ENCODE data around the gene FNBP1L.

The FNBP1L gene

DNA sequence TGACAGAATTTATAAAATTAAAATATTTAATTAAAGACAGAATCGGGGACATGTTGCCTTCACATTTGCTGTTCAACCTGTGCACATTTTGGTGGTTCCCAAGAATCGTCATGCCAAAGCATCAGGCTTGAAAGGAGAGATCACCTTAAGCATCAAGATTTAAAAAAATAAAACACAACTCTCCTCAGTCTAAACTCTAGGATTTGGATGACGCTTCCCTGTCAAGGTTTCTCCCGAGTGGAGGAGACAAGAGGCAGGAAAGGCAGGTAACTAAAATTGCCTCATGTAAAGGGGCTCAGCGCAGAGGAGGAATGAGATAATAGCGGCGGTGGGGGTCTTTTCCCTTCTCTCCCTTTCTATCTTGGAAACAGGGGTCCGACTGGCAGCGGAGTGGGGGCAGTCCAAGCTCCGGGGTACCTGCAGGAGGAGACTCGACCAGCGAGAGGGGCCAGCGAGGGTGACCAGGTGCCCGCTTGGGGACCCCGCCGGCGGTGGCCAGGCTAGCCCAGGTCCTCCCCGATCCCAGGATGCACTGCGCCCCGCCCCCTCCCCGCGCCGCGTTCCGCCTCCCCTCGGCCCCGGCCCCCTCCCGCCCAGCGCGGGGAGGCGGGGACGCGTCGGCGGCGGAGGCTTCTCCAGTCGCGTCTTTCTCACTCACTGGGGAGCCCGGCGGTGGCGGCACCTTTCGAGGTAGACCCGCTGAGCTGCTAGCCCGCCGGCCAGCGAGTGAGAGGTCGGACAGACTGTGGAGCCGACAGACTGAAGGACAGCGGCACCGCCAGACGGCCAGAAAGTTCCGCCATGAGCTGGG lies at the start of gene FNBP1L:
TSS of gene FNBP1L (plus strand) at position 638 of the 811 bp plus-strand sequence. CDS start at position 802, 164 bp downstream.
- DNase-seq = peak; percentile 51

DNA sequence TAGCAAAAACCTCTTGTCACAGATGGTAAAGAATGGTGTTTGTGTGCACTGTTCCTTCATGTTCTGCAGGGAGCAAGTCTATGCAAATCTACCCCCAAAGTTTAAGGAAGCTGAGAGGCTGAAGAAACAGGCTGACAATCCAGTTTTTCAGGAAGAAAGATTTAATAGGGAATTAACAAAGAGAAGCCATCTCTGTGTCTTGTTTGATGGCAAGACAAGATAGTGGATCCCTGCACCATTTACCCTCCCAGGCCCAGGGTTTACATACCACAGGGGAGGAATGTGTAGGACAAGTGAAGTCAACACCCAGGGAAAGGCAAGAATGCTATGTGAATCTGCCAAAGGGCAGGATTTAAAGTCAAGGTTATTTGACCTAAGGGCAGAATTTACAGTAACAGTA lies 48.1 kb upstream of the FNBP1L start:
- no peak for DNase-seq

DNA sequence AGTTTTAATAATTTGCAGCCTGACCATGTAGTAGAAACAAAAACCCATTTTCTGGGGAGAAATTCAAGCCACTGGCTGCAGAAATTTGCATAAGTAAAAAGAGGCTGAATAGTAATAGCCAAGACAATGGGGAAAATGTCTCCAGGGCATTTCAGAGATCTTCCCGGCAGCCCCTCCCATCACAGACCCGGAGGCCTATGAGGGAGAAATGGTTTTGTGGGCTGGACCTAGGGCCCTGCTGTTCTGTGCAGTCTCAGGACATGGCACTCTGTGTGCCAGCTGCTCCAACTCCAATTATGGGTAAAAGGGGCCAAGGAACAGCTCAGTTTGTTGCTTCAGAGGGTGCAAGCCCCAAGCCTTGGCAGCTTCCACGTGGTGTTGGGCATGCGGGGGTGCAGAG lies 39.7 kb upstream of the FNBP1L start:
- no peak for DNase-seq

DNA sequence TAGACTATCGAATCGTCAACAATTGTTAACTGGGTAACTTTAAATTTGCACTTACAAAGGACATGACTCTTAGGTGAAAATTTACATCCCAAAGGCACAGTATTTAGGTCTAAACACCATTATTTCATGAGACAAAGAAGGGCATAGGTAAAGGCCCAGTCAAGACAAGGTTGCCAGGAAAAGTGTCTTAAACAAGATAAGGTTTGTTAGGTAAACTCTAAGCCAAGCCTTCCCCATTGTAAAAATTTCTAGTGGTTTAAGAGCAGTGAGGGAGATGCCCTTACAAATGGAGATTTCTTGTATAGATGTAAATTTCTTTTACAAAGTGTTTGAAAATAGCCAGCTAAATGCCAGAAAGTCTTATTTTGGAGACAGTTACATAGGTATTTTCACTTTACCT lies 36.9 kb upstream of the FNBP1L start:
- DNase-seq = no peak

DNA sequence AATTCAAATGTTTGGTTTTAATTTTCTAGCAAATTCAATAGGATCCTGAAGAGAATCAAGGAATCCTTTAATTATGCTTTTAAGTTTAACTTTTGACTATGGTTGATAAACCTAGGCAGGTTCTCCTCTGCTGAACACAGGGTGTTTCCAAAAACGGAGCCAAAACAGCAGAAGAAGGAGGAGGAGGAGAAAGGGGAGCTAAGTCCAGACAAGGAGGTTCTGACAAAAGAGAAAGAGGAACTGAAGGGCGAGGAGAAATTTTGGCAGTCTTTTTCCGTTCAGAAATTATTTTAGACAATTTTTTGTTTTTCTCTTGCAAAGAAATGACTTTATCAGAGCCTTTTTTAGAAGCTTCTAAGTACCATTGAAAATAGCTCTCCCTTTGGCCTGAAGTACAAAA lies 33.2 kb upstream of the FNBP1L start:
- no peak for DNase-seq

DNA sequence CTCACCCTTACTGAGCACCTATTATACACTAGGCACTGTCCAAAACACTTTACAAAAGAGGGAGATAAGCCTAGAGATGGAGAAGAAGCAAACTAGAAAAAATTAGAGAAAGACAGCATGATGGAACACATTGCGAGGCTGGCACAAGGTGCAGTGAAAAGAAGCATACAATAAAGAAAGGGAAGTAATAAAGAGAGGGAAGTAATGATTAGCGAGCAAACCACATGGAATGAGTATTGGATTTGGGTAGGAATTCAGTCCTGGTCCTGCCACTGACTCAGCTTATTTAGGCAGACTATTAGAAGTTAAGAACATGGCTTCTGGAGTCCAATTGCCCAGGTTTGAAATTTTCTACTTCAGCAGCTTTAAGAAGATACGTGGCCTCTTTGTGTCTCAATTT lies 32.6 kb upstream of the FNBP1L start:
- no peak for DNase-seq

DNA sequence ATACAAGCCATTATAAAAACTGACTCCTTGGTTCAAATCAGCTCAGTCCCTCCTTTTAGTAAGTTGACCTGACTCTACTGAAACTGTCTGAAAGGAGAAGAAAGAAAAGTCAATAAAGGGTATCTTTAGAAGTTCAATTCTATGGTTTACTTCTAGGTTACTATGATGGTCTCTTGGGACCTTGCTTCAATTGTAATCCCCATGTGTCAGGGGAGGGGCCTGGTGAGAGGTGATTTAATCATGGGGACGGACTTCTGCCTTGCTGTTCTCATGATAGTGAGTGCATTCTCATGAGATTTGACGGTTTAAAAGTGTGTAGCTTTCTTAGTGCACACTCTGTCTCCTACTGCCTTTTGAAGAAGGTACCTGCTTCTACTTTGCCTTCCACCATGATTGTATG lies 31.7 kb upstream of the FNBP1L start:
- DNase-seq = no peak

DNA sequence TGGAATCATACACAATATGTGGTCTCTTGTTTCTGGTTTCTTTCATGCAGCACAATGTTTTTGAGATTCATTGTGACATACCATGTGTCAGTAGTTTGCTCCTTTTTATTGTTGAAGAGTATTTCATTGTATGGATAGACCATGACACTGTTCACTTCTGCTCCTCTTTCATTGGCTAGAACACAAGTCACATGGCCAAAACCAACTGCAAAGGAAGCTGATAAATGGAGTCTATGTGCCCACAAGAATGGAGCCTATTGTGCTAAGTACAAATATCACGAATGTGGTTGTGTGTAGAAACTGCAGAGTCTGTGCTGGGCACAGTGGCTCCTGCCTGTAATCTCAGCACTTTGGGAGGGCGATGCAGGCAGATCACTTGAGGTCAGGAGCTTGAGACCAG lies 28.6 kb upstream of the FNBP1L start:
- no peak for DNase-seq

DNA sequence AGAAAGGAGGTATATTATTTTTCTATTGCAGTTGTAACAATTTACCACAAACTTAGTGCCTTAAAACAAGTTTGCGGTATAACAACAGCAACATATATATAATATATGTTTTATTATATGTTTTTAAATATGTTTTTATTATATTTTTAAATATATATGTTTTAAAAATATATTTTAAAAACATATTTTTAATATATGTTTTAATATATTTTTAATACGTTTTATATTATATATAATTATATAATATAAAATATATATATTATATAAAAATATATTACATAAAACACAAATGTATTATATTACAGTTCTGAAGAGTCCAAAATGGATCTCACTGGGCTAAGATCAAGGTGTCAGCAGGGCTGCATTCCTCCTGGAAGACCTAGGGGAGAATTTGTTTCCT lies 27.5 kb upstream of the FNBP1L start:
- no peak for DNase-seq

DNA sequence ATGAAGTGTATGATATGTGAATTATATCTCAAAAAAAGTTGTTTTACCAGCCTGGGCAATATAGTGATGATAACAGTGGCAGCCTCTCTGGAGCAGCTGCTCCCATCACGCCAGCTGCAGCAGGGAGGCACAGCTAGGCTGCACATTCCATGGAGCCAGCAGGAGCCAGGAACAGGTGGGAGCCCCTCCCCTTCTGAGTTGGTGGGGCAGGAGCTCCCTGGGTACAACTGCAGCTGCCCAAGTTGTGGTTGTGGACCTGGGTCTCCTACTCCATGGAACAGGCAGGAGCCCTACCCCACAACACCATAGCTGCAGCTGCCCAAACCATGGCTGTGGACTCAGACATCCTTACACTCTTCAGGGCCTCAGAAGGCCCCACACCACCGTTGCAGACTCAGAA lies 21.7 kb upstream of the FNBP1L start:
- DNase-seq = no peak

DNA sequence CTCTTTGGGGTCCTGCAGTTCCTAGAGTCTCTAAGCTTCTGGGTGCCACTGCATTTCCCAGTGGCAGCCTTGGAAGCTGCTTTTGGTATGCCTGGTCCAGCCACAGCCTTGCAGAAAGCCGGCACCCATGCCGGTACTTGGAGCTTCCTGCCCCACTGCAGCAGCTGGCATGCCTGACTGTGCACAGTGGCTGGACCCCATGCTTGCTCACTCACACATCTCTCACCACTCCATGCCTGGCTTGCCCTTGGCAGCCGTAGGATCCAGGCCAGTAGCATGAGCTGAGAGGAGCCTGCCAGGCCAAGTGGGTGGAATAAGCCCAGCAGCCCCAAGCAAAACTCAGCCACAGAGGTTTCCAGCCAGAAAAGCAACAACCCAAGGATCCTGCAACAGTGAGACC lies 20.3 kb upstream of the FNBP1L start:
- DNase-seq = no peak

DNA sequence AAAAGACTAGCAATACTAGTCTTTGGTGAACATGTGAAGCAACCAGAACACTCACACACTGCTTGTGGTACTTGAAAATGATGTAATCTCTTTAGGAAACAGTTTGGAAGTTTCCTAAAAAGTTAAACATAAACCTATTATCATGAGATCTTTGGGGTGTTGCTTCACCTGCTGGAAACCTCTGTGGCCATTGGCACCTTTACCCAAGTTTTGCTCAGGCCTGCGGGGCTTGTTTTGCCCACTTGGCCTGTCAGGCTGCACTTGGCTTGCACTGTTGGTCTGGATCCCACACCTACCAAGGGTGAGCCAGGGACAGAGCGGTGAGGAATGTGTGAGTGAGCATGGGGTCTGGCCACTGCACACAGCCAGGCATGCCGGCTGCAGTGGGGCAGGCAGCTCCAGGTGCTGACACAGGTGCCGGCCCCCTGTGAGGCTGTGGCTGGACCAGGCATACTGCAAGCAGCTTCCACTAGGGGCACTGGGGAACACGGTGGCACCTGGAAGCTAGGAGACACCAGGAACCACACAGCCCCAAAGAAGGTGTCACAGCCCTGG lies 14.4 kb upstream of the FNBP1L start:
- DNase-seq = no peak

DNA sequence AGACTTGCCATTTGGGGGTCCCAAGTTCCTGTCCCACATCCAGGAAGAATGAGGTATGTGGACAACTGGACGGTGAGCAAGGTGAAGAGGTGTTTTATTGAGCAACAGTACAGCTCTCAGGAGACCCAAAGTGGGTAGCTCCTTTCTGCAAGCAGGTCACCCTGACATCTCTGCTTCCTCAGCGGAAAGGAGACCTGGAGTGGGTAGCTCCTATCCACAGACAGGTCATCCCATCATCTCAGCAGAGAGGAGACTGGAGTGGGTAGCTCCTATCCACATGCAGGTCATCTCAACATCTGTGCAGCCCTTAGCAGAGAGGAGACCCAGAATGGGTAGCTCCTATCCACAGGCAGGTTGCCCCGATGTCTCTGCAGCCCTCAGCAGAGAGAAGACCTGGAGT lies 13.8 kb upstream of the FNBP1L start:
- DNase-seq = no peak

DNA sequence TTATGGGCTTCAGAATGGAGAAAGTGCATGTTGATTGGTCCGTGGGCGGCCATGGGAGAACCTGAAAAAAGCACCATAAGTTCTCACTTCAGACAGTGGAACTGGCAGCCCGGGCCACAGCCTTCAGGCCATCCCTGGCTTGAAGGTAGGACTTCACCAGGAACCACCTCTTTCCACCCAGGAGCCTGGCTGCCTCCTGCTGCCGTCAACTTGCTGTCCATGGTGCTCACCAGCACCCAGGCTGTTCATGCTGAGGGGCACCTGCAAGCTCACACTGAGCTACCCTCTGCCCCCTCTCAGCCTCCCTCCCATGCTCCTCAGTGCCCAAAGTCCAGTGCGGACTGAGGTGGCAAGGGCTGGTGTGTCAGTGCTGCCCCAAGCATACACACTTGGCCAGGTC lies 12.9 kb upstream of the FNBP1L start:
- no peak for DNase-seq

DNA sequence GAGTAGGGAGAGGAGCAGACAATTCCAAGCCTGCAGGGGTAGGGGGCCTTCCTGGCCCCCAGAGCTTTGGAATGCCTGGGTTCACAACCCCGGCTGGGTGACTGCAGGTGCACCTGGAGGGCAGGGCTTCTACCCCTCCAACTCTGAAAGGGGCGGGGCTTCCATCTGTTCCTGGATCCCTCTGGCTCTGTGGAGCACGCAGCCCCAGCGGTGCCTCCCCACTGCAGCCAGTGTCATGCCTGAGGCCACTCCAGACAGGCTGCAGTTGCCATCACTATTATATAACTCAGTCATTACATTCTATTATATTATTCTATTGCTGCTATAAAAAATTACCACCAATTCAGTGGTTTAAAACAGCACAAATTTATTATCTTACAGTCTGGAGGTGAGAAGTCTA lies 12.5 kb upstream of the FNBP1L start:
- DNase-seq = no peak

DNA sequence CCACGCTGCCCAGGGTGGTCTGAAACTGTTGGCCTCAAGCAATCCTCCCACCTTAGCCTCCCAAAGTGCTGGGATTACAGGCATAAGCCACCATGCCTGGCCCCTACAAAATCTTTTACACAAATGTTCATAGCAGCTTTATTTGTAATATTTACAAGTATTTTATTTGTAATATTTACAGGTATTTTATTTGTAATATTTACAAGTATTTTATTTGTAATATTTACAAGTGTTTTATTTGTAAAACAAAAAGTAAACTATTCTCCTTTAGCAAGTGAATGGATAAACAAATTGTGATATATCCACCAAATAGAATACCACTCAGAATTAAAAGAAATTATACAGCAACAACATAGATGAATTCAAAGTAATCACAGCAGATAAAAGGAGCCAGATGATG lies 11.4 kb upstream of the FNBP1L start:
- DNase-seq = no peak

DNA sequence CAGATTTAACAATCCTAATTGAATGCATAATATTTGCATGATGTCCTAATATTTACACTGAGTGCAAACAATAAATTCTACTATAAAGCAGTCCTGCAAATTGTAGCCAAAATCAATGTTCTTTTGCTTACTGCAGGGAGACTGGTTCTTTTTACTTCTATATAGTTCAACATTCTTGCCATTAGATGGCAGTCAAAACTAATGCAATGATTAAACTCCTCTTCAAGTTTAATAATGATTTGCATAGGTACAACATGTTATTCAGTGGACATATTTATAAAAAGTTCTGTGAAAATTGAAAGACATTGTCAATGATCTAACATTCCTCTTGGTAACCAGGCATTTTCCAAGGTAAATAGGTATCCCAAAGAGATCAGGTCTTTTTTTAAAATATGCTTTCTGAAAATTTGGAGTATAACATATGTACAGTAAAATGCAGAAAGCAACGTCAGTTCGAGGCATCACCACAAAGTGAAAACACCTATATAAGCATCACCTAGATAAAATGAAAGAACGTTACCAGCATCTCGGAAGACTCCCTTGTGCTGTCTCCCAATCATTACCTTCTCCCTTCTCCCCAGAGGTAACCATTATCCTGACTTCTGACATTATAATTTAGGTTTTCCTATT lies 9.8 kb upstream of the FNBP1L start:
- peak; percentile 52 for DNase-seq

DNA sequence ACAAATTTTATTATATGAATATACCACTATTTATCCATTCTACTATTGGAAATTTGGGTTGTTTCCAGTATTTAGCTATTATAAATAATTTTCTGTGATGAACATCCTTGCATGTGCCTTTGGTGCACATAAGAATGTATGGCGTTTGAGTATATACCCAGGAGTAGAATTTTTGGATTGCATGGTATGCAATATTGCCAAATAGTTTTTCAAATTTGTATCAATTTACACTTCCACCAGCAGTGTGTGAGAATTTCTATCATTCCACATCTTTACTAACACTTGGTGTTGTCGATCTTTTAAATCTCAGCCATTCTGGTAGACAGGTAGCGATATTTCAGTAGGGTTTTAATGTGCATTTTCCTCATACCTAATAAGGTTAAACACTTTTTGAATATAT lies 9.2 kb upstream of the FNBP1L start:
- DNase-seq = no peak

DNA sequence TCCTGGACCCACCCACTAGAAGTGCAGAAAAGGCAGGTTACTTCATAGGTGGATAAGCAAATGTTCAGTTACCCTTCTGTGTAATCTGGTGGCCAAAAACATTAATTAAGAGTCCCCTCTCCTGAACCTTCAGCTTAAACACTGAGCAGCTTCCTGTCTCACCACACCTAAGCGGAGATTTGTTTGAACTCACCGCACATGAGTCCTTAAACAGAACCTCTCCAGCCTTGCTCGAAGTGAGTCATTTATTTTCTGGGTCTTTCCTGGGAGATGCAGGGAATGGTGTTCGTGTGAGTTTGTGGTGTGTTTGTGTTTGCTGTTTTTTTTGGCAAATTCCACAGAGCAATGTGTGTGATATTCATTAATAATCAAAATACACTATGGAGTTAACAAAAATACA lies 7.6 kb upstream of the FNBP1L start:
- no peak for DNase-seq

DNA sequence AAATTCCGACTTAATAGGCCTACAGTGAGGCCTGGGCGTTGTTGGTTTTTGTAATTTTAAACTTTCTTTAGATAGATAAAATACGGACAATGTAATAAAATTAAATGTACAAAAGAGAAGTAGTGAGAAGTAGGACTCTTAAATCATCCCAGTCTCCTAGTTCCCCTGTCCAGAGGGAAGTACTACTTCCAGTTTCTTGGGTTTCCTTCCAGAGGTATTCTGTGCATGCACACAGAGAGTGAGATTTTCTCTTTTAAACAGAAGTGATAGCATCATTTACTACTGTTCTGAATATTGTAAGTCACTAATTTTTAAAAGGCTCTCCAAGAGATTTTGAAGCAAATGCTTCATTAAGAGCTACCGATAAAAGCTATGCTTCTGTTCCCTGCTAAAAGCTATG lies 7.2 kb upstream of the FNBP1L start:
- no peak for DNase-seq

DNA sequence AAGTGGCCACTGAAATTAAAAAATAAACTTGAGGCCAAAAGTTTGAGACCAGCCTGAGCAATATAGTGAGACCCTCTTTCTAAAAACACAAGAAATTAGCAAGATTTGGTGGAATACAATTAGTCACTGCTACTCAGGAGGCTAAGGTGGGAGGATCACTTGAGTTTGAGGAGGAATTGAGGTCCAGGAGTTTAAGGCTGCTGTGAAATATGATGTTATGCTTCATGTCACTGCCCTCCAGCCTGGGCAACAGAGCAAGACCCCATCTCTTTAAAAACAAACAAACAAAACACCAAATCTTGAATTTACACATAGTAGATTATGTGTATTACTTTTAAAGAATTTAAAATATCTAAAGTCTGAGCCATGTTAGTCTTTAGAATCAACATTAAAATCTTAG lies 6.3 kb upstream of the FNBP1L start:
- DNase-seq = no peak

DNA sequence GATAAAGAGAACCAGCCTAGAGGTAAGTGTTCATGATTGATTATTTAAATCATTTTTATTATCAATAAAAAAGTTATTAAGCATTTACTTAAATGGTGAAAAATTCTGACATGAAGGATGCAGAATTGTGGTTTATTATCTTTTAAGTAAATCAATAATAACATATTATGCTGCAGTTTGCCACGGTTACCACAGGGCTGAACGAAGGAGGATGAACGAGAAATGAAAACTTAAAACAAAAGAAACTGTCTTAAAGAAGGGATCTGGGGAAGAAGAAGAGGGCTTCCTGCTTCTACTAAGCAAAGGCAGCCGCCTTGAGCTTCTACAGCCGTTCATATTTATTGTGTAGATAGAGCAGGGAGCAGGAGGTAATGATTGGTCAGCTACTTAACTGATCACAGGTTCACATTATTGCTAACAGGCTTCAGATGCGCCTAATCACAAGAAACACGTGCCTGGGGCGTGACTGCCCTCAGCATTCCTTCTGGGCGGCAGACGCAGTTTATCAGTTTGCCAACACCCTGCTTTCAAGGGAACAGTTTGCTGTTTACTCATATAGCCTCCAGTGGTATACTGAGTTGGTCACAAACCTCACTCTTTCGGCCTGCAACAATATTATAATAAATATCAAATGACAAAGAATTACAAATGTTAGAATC lies 5.8 kb upstream of the FNBP1L start:
- no peak for DNase-seq

DNA sequence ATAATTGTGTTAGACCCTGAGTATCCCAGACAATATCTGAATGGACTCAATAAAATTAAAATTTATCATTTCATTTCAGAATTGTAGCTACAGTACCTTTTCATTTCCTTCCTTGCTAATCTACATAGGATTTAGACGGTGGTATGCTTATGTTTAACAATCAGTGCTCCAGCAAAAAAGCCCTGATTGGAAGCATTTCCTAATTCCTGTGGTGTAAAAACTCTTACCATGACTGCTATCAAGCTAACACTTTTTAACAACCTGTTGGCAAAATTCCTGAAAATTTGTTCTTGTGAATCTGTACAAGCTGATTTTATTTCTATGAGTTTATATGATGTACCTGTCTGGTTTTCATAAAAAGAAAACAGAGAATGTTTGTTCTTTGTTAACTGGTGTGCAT lies 5.2 kb upstream of the FNBP1L start:
- no peak for DNase-seq

DNA sequence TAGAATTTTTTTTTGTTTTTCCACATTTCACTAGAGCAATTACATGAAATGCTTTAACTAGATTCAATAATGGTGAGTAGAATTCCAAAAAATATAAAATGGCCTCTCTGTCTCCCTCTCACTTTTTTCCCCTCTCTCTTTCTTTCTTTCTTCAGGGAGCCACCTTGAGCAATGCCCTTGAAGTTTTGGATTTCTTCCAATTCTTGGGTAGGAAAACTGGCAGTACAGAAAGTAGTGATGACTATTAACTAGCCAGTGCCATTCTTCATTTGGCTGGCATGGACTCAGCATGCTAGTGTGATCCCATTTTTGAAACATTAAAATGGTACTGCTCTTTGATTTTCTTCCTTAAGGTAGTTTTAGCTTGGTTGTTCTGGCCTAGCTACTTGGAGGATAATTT lies 4.5 kb upstream of the FNBP1L start:
- DNase-seq = no peak
